NAMALWA (cell line): ENCODE results near the gene KIFC1.

Source experiments
- DNase-seq: peaks from one replicate; pipeline ENCODE4 v3.0.0-alpha.2; 2015; ENCODE audit warnings: low spot score

The KIFC1 gene

GRCh38 chr6:33411632-33412005, 20.0 kb downstream of the KIFC1 start:
- no peak for DNase-seq

- DNase-seq = no peak
Measured at GRCh38 chr6:33412140-33413009, 20.8 kb downstream of the KIFC1 start.

GRCh38 chr6:33413241-33414120, 21.9 kb downstream of the KIFC1 start:
- DNase-seq = no peak

DNA sequence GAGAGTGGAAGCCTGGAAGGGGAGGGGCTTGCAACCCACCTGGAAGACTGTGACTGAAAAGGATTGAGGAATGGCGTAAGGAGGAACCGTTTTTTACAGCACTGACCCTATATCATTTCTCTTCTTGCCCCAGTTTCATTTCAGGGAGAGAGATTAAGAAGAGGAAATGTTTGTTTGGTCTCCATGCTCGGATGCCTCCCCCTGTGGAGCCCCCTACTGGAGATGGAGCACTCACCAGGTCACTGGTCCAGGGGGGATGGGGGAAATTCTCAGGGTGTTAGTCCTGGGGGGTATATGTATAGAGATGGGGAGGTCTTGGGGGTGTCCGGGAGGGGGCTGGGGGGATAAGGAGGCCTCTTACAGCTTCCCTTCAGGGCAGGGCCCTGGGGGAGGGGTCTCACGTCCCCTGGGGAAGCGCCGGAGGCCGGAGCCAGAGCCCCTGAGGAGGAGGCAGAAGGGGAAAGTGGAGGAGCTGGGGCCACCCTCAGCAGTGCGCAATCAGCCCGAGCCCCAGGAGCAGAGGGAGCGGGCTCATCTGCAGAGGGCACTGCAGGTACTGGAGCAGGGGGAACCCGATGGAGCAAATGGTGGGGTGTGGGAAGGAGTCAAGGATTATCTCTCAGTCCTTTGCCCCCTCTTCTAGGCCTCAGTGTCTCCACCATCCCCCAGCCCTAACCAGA, 23.1 kb downstream of the KIFC1 start:
- peak; percentile 81 for DNase-seq

DNA sequence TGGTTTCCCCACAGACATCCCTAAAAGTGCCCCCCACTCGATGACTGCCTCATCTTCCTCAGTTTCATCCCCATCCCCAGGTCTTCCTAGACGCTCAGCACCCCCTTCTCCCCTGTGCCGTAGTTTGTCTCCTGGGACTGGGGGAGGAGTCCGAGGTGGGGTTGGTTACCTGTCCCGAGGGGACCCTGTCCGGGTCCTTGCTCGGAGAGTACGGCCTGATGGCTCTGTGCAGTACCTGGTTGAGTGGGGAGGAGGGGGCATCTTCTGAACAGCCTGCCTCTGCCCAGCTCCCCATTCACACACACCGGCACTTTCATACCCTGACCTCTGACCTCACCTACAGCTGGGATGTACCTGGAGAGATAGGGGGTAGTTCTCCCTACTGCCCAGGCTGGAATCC, 24.2 kb downstream of the KIFC1 start:
- no peak for DNase-seq

GRCh38 chr6:33416386-33417127, 24.9 kb downstream of the KIFC1 start:
- DNase-seq = no peak

GRCh38 chr6:33417128-33417902, 25.7 kb downstream of the KIFC1 start:
- DNase-seq = no peak

DNA sequence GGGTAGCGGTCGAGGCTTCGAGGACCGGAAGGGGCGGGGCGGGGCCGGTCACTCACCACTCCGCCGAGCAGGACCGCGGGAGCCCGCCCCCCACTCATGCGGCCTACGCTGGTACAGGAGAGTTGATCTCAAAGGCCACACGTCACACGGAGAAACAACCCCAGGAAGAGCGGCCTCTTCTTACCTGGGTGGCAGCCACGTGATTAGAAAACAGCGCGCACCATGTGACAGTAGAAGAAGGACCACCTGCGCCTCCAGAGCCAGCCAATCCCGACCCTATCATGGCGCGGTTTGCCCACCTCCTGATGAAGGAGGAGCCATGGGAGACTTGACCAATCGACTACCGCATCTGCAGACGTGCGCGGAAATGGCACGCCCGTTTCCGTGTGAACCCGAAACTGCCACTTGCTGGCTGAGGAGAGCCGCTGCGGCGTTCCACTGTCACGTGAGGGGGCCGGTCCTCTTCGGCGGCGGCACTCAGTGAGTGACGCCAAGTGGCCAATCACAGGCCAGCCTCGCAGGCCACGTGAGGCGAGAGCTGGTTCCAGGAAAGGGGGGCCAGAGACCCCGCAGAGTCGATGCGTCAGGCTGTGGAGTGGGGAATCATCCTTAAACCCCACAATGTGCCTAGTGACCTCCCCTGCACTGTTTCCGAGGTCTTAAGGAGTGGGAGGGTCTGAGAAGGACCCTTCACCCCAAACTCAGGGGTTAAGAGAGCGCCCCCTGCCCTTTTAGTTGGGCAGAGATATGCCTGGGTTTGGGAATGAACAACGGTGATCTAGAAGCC, 26.5 kb downstream of the KIFC1 start, which contains the start of gene CUTA:
TSS of gene CUTA (minus strand) at position 205 of the 787 bp plus-strand sequence. CDS start at position 98, 107 bp downstream.
- peak; percentile 100 for DNase-seq

DNA sequence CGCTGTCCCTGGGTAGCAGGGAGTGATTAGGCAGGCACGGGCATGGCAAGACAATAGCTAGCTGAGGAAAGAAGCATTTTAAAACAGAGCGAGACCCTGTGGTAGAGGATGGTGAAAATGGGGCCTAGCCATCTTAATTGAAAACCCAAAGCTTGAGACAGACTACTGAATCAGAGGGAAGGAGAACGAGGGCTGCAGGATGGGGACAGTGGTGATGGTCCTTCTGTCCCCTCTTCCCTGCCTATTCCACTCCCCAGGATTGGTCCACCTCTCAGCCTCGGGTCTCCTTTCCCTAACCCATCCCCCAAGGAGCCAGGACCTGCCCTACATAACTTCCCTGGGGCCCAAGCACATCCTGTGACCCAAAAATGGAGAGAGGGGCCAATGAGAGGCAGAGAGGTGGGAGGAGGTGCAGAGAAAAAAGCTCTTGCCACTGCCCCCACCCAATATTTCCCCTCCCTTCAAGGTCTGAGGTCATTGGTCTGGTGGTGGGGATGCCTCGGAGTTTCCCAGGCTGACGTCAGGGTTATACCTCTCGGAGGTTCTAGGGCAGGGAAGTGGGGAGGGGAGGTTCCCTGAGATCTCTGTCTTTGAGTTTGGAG, 27.2 kb downstream of the KIFC1 start:
- no peak for DNase-seq

GRCh38 chr6:33419580-33420490, 28.2 kb downstream of the KIFC1 start, which contains the start of gene SYNGAP1:
Gene SYNGAP1 (plus strand): TSS chr6:33420065. CDS start chr6:33420265, 200 bp downstream.
- DNase-seq = no peak

DNA sequence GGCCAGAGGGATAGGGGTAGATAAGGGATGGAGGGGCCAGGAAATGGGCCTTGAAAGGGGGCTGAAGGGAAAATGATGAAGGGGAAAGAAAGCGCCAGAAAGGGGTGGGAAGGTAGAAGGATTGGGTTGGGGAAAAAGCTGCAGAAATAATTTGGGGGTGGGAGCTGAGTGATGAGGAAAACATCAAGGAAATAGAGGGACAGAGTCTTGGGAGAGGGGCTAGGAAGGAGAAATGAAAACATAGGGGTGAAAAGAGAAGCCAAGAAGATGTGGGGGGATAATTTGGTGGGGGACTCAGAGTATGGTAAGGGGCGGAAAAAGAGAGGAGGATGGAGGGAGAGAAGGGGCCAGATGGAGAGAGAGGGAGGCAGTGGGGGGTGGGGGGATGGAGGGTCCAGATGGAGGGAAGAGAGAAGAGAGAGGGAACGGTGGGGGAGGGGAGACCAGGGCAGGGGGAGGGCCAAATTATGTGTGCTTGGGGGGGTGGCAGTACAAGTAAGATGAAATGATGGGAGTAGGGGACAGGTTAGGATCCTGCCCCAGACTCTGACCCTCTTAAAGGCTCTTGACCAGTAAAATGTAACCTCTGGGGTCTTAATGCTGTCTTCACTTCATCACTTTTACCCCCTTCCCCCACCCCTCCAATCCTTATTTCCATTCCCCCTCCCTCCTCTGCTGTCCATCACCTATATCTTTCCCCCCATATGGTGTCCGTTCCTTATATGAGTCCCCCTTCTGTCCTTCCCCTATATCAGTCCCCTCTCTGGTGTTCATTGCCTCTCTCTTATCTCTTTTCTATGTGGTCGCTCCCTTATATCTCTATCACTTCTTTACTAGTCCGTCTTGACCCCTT, 29.1 kb downstream of the KIFC1 start:
- DNase-seq = no peak

- DNase-seq = no peak
Measured at GRCh38 chr6:33421344-33421643, 29.7 kb downstream of the KIFC1 start.

GRCh38 chr6:33423777-33424176, 32.2 kb downstream of the KIFC1 start:
- no peak for DNase-seq

DNA sequence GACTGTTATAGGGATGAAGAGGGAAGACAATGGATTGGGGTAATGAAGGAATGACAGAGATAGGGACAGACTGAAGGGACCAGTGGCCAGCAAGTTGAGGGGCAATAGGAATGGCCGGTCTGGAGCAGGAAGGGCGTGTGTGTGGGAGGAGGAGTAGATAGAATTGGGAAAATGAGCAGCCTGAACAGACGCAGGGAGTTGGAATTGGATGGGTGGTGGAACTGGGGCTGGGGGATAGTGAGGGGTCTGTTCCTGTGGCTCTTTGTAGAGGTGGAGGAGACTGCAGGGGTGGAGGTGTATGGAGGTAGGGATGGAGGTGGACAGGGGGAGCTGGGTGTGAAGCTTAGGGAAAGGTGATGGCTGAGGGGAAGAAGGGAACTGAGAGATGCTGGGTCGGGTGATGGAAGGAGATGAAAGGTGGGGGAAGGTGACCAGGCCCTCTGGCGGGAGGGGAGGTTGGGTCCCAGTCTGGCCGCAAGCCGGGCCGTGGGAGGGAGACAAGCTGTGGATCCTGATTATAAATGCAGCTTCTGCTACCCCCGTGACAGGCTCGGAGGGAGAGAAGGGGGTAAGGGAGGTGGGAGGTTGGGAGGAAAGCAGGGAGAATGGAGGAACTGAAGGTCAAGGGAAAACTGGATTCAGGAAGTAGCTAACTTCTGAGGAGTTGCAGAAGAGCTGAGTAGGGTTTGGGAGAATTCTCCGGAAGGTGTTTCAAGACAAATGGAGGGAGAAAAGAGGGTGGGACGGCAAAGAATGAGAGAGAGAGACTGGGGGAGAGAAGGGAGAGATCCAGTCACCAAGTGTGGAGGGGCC, 33.4 kb downstream of the KIFC1 start:
- DNase-seq = no peak

DNA sequence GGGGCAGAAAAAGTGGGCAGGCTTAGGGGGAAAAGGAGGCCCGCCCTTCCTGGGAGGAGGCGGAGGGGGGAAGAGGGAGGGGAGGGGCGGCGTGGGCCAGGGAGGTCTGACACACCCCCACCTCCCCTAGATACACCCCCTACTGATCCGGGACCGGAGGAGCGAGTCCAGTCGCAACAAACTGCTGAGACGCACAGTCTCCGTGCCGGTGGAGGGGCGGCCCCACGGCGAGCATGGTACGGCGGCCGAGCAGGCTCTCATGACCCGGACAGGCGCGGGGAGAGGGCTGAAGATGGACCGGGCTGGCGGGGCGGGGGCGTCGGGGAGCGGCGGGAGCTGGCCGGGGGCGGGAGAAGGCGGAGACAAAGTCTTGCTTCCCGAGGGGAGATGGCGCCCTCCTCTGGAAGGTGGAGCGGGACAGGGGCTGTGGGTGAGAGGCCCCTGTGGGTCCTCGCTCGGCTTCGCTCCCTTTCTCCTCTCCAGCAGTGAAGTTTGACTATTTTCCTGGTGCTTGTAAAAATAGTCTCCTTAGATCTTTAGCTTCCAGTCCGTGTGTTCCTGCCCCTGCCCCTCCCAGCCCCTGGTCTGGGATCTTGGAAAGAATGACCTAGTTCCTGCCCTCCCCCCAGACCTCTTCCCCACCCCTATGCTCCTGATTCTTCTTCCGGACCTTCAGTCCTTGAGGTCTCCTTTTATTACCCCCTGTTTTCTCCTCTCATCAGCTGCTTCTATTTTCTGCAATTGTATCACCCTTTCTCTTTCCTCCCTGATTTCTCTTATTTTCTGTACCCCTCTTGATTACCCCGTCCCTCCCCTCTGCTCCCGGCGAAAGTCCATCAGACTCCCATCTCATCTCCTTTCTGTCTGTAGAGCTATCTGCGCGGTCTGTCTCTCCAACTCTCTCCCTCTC, 34.3 kb downstream of the KIFC1 start:
- peak; percentile 80 for DNase-seq
